Tibial nerve (tissue), 4 donors: ENCODE results near the gene ZNF493. TPM values are rescaled to one million over a fixed set of nuclear protein-coding genes. Genes with fewer than 3 reads are reported as not detected.

Source experiments
- DNase-seq, 2 donors: peaks; one replicate each; pipeline ENCODE4 v3.0.0-alpha.2; 2019; ENCODE audit warnings: low spot score in 2 of 2
- H3K27ac ChIP-seq, 4 donors: fragments of 200-600 bp; sonication (generic) in 3 of 4; one replicate each; pipeline ENCODE4 v1.5.1; 2017 to 2019; ENCODE audit warnings: mild to moderate bottlenecking in 1 of 4
- H3K27me3 ChIP-seq, 2 donors: fragments of 200-600 bp; sonication (generic) in 1 of 2; one replicate each; pipeline versions ENCODE4 v1.5.1 to v1.6.0; 2017 to 2019
- H3K36me3 ChIP-seq, 3 donors: fragments of 200-600 bp; sonication (generic); one replicate each; pipeline ENCODE4 v1.5.1; 2018 to 2019
- H3K4me1 ChIP-seq, 4 donors: fragments of 200-600 bp; sonication (generic) in 3 of 4; one replicate each; pipeline ENCODE4 v1.5.1; 2017 to 2019
- H3K4me3 ChIP-seq, 4 donors: fragments of 200-600 bp; sonication (generic) in 3 of 4; one replicate each; pipeline ENCODE4 v1.5.1; 2017 to 2019; ENCODE audit warnings: mild to moderate bottlenecking in 1 of 4, moderate library complexity in 1 of 4
- H3K9me3 ChIP-seq, 4 donors: fragments of 200-600 bp; sonication (generic) in 3 of 4; one replicate each; pipeline ENCODE4 v1.5.1; 2017 to 2019
- EP300 ChIP-seq, 2 donors: sonication (generic); formaldehyde crosslinking; IDR thresholded peaks; one replicate each; pipeline ENCODE4 v1.6.1; 2017; ENCODE audit warnings: antibody characterized with exemption in 2 of 2, mild to moderate bottlenecking in 1 of 2
- POLR2A ChIP-seq, 2 donors: fragments of 450-650 bp; IDR thresholded peaks; one replicate each; pipeline ENCODE4 v1.6.1; 2017; ENCODE audit warnings: antibody characterized with exemption in 2 of 2, mild to moderate bottlenecking in 2 of 2, moderate library complexity in 2 of 2
- WGBS, 2 donors: methylation state at CpG; one replicate each; pipeline ENCODE4 v1.1.5; 2018; 5-methylcytosine and 5-hydroxymethylcytosine counted together
- total RNA-seq, 4 donors: library from RNA; depleted of rRNA; stranded (reverse); fragments of >200 nt; gene quantifications; one replicate each; pipeline ENCODE4 v1.1.0, GENCODE V29; 2016
- TF ChIP-seq, protein P1 (sequence below), 5 experiments: fragments of 200-600 bp in 3 of 5; fragments of 450-650 bp in 2 of 5; sonication (generic) in 3 of 5; IDR thresholded peaks; one replicate each; pipeline ENCODE4 v1.5.1; 2016 to 2019; ENCODE audit warnings: antibody characterized with exemption in 5 of 5, mild to moderate bottlenecking in 3 of 5, moderate library complexity in 2 of 5

ZNF493 gene
- total RNA-seq, 4 donors from 2014 or later: 25.3 to 50.5 (median 38.7) TPM

- Histone ChIP-seq H3K27me3 (no peaks in the 10 kb centered on the region), H3K4me1 (no peaks in the 10 kb centered on the region), H3K27ac (no peak overlapping the region), H3K9me3 (peaks cover 0 to 56% (median 4%) of the 10 kb centered on the region in 4 donors), H3K36me3 (no peaks in the 10 kb centered on the region), H3K4me3 (no peak overlapping the region)
- TF ChIP-seq, protein P1, sequence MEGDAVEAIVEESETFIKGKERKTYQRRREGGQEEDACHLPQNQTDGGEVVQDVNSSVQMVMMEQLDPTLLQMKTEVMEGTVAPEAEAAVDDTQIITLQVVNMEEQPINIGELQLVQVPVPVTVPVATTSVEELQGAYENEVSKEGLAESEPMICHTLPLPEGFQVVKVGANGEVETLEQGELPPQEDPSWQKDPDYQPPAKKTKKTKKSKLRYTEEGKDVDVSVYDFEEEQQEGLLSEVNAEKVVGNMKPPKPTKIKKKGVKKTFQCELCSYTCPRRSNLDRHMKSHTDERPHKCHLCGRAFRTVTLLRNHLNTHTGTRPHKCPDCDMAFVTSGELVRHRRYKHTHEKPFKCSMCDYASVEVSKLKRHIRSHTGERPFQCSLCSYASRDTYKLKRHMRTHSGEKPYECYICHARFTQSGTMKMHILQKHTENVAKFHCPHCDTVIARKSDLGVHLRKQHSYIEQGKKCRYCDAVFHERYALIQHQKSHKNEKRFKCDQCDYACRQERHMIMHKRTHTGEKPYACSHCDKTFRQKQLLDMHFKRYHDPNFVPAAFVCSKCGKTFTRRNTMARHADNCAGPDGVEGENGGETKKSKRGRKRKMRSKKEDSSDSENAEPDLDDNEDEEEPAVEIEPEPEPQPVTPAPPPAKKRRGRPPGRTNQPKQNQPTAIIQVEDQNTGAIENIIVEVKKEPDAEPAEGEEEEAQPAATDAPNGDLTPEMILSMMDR (IDR thresholded peaks at IDR 0.05): no peak
- TF ChIP-seq EP300 (IDR thresholded peaks at IDR 0.05) (no peak), POLR2A (IDR thresholded peaks at IDR 0.05) (no peak)
- no peak for DNase-seq
Measured at GRCh38 chr19:21460686-21461085, 63.8 kb downstream of the ZNF493 start.

- Histone ChIP-seq H3K4me1 (no peaks in the 10 kb centered on the region), H3K27me3 (no peaks in the 10 kb centered on the region), H3K9me3 (peaks cover 0 to 51% (median 0%) of the 10 kb centered on the region in 4 donors), H3K36me3 (no peaks in the 10 kb centered on the region), H3K27ac (no peak overlapping the region), H3K4me3 (no peak overlapping the region)
- 94 to 96% methylated on average over 16 of the region's 16 CpGs for WGBS, 2 donors
- no peak for DNase-seq
- no peak for TF ChIP-seq EP300 (IDR thresholded peaks at IDR 0.05)
- no peak for TF ChIP-seq POLR2A (IDR thresholded peaks at IDR 0.05)
- TF ChIP-seq, protein P1 (IDR thresholded peaks at IDR 0.05): no peak
Measured at GRCh38 chr19:21462540-21462939, 65.6 kb downstream of the ZNF493 start.

DNA sequence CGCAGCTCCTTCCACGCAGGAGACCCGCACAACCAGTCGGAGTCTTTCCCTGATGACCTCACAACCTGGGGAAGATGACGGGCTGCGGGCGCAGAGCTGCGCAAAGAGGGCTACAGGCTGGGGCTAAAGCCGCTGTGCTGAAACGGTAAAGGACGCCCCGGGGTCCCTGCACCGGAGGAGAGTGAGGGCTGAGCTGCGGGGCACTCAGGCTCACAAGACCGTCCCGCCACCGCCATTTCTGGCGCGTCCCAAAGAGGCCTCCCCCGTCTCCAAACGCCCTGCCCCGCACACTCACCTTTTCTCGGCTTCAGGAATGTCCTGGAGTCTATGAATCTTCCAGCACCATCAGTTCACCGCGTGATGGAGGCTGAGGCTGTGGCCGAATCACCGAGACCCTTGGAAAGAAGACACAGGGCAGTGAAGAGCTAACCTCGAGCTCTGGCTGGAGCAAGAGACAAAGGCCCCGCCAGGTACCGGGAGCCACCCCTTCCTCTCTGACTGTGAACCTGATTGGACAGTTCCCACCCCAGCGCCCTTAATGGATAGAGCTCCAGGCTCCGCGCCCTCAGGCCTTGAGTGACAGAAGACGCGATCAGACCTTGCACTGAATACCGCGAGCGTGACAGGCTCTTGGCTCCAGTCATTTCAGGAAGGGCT is 66.6 kb downstream of the ZNF493 start:
- TF ChIP-seq POLR2A (IDR thresholded peaks at IDR 0.05): no peak
- TF ChIP-seq EP300 (IDR thresholded peaks at IDR 0.05): no peak
- TF ChIP-seq, protein P1 (IDR thresholded peaks at IDR 0.05): no peak
- DNase-seq: no peak
- H3K9me3 ChIP-seq: peaks cover 0 to 41% (median 0%) of the 10 kb centered on the region in 4 donors
- no peaks in the 10 kb centered on the region for H3K27me3 ChIP-seq
- no peaks in the 10 kb centered on the region for H3K36me3 ChIP-seq
- 2 to 3% methylated on average over 25 to 38 of the region's 38 CpGs for WGBS, 2 donors
- H3K4me3 ChIP-seq: no peak overlapping the region
- no peaks in the 10 kb centered on the region for H3K4me1 ChIP-seq
- no peak overlapping the region for H3K27ac ChIP-seq

DNA sequence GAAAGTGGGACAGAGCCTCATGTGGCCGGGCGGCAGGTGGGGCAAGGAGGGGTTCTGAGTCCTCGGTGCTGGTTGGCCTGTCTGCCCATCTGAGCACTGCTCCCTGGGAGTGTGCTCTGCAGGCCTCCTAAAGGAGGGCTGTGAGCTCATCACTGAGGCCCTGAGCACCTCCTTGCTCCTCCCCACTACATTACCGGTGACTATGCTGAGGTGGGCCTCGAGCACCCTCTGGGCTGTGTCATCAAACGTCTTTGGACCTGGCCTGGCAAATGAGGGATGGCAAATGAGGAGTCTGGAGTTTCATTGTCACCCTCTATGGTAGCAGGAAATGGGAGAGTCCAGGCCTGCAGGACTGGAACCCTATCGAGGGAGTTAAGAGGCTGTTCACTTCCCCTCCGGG is 69.7 kb downstream of the ZNF493 start:
- TF ChIP-seq, protein P1 (IDR thresholded peaks at IDR 0.05): no peak
- no peak for TF ChIP-seq EP300 (IDR thresholded peaks at IDR 0.05)
- no peak for TF ChIP-seq POLR2A (IDR thresholded peaks at IDR 0.05)
- WGBS, 2 donors: 75 to 77% methylated on average over 5 to 6 of the region's 8 CpGs
- H3K27me3 ChIP-seq: no peaks in the 10 kb centered on the region
- no peak overlapping the region for H3K4me3 ChIP-seq
- H3K9me3 ChIP-seq: peaks cover 0 to 25% (median 0%) of the 10 kb centered on the region in 4 donors
- DNase-seq: no peak
- no peaks in the 10 kb centered on the region for H3K4me1 ChIP-seq
- H3K36me3 ChIP-seq: no peaks in the 10 kb centered on the region
- no peak overlapping the region for H3K27ac ChIP-seq

DNA sequence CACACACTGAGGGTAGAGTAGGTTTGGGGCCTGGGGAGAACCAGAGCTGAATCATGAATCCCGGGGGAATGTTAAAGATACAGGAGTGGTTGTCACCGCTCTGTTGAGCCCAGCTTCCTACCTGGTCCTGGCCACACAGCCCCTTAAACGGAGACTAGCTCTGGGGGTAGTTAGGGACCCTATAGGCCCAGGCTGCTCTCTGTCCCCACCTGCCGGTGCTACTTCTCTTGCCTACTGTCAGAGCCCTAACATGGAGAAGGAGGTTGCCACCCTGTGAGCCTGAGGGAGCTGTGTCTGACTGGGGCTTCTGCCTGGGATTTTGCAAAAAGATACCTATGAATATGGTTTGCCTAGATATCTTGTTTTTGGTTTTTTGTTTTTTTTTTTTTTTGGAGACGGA is 71.9 kb downstream of the ZNF493 start:
- no peaks in the 10 kb centered on the region for H3K36me3 ChIP-seq
- peaks cover 0 to 12% (median 0%) of the 10 kb centered on the region in 4 donors for H3K9me3 ChIP-seq
- TF ChIP-seq POLR2A (IDR thresholded peaks at IDR 0.05): no peak
- no peak for TF ChIP-seq EP300 (IDR thresholded peaks at IDR 0.05)
- TF ChIP-seq, protein P1 (IDR thresholded peaks at IDR 0.05): no peak
- H3K27ac ChIP-seq: no peak overlapping the region
- whole genome bisulfite sequencing, 2 donors: 71 to 79% methylated on average over 5 of the region's 5 CpGs
- DNase-seq: no peak
- H3K27me3 ChIP-seq: no peaks in the 10 kb centered on the region
- H3K4me3 ChIP-seq: no peak overlapping the region
- H3K4me1 ChIP-seq: no peaks in the 10 kb centered on the region
